ENCODE results near the gene PISD.

GRCh38 chr22:31676700-31677099 is 14.7 kb upstream of the PISD start:
- TF ChIP-seq CTCF (conservative IDR thresholded peaks at IDR 0.05; ENCODE audit: low read length) (no peak), EZH2phosphoT487 (IDR thresholded peaks at IDR 0.05; ENCODE audit: borderline replicate concordance) (no peak)
